CD14-positive monocyte (primary cell): ENCODE data around the gene EREG. TPM values are rescaled to one million over a fixed set of nuclear protein-coding genes. Genes with fewer than 3 reads are reported as not detected.
A peak's percentile ranks its signal among the peaks of the same experiment; 100 is the strongest.

Experiments used
- DNase-seq, 3 donors: peaks; one replicate each; pipeline ENCODE4 v3.0.0-alpha.2; 2011 to 2022
- H2AFZ ChIP-seq: 2 replicates; pipeline ENCODE4 v1.6.0; 2012; ENCODE audit warnings: mild to moderate bottlenecking, low read depth, low read length, inconsistent platforms; ENCODE audit not compliant: insufficient read depth, poor library complexity, severe bottlenecking
- H3K27ac ChIP-seq, 2 donors: 1 replicate in 1 of 2; 2 replicates in 1 of 2; pipeline ENCODE4 v1.5.1; 2012 to 2013; ENCODE audit warnings: low read length in 2 of 2, control low read depth in 1 of 2, inconsistent platforms in 1 of 2, low read depth in 1 of 2, mild to moderate bottlenecking in 1 of 2
- H3K27me3 ChIP-seq, 2 donors: one replicate each; pipeline versions ENCODE4 v1.6.0 to v1.6.1; 2011 to 2013; ENCODE audit warnings: low read length in 2 of 2; ENCODE audit not compliant: control insufficient read depth in 2 of 2, insufficient read depth in 2 of 2
- H3K36me3 ChIP-seq, 2 donors: replicated peaks in 1 of 2; 1 replicate in 1 of 2; 2 replicates in 1 of 2; pipeline versions ENCODE4 v1.5.1 to v1.6.1; 2012 to 2013; ENCODE audit warnings: low read length in 2 of 2, control low read depth in 1 of 2, inconsistent platforms in 1 of 2, mild to moderate bottlenecking in 1 of 2; ENCODE audit not compliant: insufficient read depth in 2 of 2, control insufficient read depth in 1 of 2
- H3K4me1 ChIP-seq, 2 donors: 1 replicate in 1 of 2; 2 replicates in 1 of 2; pipeline versions ENCODE4 v1.5.1 to v1.6.1; 2012 to 2013; ENCODE audit warnings: low read length in 2 of 2, control low read depth in 1 of 2, inconsistent platforms in 1 of 2, mild to moderate bottlenecking in 1 of 2, moderate library complexity in 1 of 2; ENCODE audit not compliant: insufficient read depth in 2 of 2, control insufficient read depth in 1 of 2
- H3K4me2 ChIP-seq: replicated peaks from 2 replicates; pipeline ENCODE3; 2012; ENCODE audit warnings: low read length, moderate library complexity, mild to moderate bottlenecking; ENCODE audit not compliant: poor library complexity, severe bottlenecking; ENCODE audit errors: extremely low read depth
- H3K4me3 ChIP-seq, 3 experiments: fragments of 200-600 bp in 1 of 3; sonication (generic) in 1 of 3; replicated peaks in 1 of 3; 1 replicate in 2 of 3; 2 replicates in 1 of 3; pipeline ENCODE4 v1.5.1; 2011 to 2013; ENCODE audit warnings: low read length in 3 of 3, mild to moderate bottlenecking in 3 of 3, control low read depth in 2 of 3, low read depth in 2 of 3, inconsistent platforms in 1 of 3, moderate library complexity in 1 of 3
- H3K79me2 ChIP-seq: 2 replicates; pipeline ENCODE4 v1.6.0; 2012; ENCODE audit warnings: mild to moderate bottlenecking, control low read depth, inconsistent platforms, low read length, moderate library complexity; ENCODE audit not compliant: insufficient read depth
- H3K9ac ChIP-seq: 2 replicates; pipeline ENCODE4 v1.6.0; 2017; ENCODE audit warnings: low read length, mild to moderate bottlenecking; ENCODE audit not compliant: insufficient read depth, poor library complexity, severe bottlenecking
- H3K9me3 ChIP-seq, 2 donors: replicated peaks in 1 of 2; 1 replicate in 1 of 2; 2 replicates in 1 of 2; pipeline versions ENCODE4 v1.5.1 to v1.6.1; 2012 to 2013; ENCODE audit warnings: low read length in 2 of 2, control low read depth in 1 of 2; ENCODE audit not compliant: control insufficient read depth in 1 of 2, insufficient read depth in 1 of 2
- H4K20me1 ChIP-seq: 2 replicates; pipeline ENCODE4 v1.6.0; 2012; ENCODE audit warnings: mild to moderate bottlenecking, low read length, control low read depth, moderate library complexity; ENCODE audit not compliant: insufficient read depth
- H3K27ac Mint-ChIP-seq, 7 donors: one replicate each; pipeline ENCODE4 v1.8.0; 2020; ENCODE audit warnings: mild to moderate bottlenecking in 7 of 7, mixed read lengths in 7 of 7, moderate library complexity in 6 of 7, inconsistent platforms in 2 of 7
- H3K27me3 Mint-ChIP-seq, 3 donors: one replicate each; pipeline ENCODE4 v1.8.0; 2021 to 2022; ENCODE audit warnings: low read depth in 3 of 3, mild to moderate bottlenecking in 3 of 3, mixed read lengths in 3 of 3, moderate library complexity in 3 of 3, inconsistent platforms in 1 of 3
- H3K36me3 Mint-ChIP-seq, 2 donors: one replicate each; pipeline ENCODE4 v1.8.0; 2020; ENCODE audit warnings: mixed read lengths in 2 of 2, inconsistent platforms in 1 of 2, mild to moderate bottlenecking in 1 of 2
- H3K4me1 Mint-ChIP-seq: one replicate; pipeline ENCODE4 v1.8.0; 2020; ENCODE audit warnings: mild to moderate bottlenecking, mixed read lengths
- H3K4me3 Mint-ChIP-seq, 2 donors: one replicate each; pipeline ENCODE4 v1.8.0; 2020; ENCODE audit warnings: mild to moderate bottlenecking in 2 of 2, mixed read lengths in 2 of 2, moderate library complexity in 1 of 2
- H3K9me3 Mint-ChIP-seq, 7 donors: one replicate each; pipeline ENCODE4 v1.8.0; 2020 to 2022; ENCODE audit warnings: mixed read lengths in 7 of 7, mild to moderate bottlenecking in 6 of 7, moderate library complexity in 6 of 7, inconsistent platforms in 2 of 7
- CTCF ChIP-seq: fragments of 200-600 bp; IDR thresholded peaks from one replicate; pipeline ENCODE4 v1.8.0; 2022; ENCODE audit warnings: antibody characterized with exemption, mild to moderate bottlenecking
- WGBS: methylation state at CpG from one replicate; pipeline ENCODE4 v1.1.5; 2013; ENCODE audit warnings: missing lambda C conversion rate; ENCODE audit not compliant: insufficient coverage; 5-methylcytosine and 5-hydroxymethylcytosine counted together
- intact Hi-C, 2 donors: fragments of 100-400 bp; cut with micrococcal nuclease; formaldehyde crosslinking; loops; one replicate each; pipeline versions ENCODE4 v1.15.0 to v1.15.1; 2023
- polyA plus RNA-seq, 3 donors: library from polyadenylated mRNA; depleted of rRNA in 1 of 3; unstranded in 2 of 3; stranded (reverse) in 1 of 3; fragments of 300-500 nt in 2 of 3; fragments of >200 nt in 1 of 3; fragmentation: Illumina TruSeq in 2 of 3; gene quantifications; 1 replicate in 2 of 3; 2 replicates in 1 of 3; pipeline ENCODE4 v1.2.3, GENCODE V29; 2012 to 2021

Gene EREG
- polyA plus RNA-seq, 3 donors, result 2.7 to 17.2 (median 8.2) TPM

GRCh38 chr4:74323663-74324062 is 41.3 kb upstream of the EREG start:
- Mint-ChIP-seq H3K4me1 (peaks cover 28% of the 10 kb centered on the region), H3K9me3 (no peaks in the 10 kb centered on the region), H3K27me3 (peaks cover 0 to 2% (median 0%) of the 10 kb centered on the region in 3 donors), H3K27ac (no peak overlapping the region), H3K4me3 (no peak overlapping the region), H3K36me3 (no peaks in the 10 kb centered on the region)
- no peaks in the 10 kb centered on the region for H3K79me2 ChIP-seq
- no peak for DNase-seq
- no peak for TF ChIP-seq CTCF
- H3K9ac ChIP-seq, result no peak overlapping the region
- H3K4me1 ChIP-seq, result peaks cover 8 to 11% of the 10 kb centered on the region in 2 donors
- no CpG with 5 or more reads among the region's 4 CpGs for WGBS
- H3K4me3 ChIP-seq, result no peak overlapping the region
- H3K27me3 ChIP-seq, result no peaks in the 10 kb centered on the region
- no peak overlapping the region for H3K4me2 ChIP-seq
- no peaks in the 10 kb centered on the region for H4K20me1 ChIP-seq
- no peaks in the 10 kb centered on the region for H3K9me3 ChIP-seq
- intact Hi-C loops, result loop anchor here (5.0 to 10.0 kb wide), 7 partner anchors 44 to 349 kb away; partner anchors contain the start of genes AREG (in 1 of the 2) and EREG (in 1 of the 2)
- H3K36me3 ChIP-seq, result no peaks in the 10 kb centered on the region
- H3K27ac ChIP-seq, result no peak overlapping the region
- no peak overlapping the region for H2AFZ ChIP-seq

- H3K36me3 Mint-ChIP-seq, result no peaks in the 10 kb centered on the region
- Histone ChIP-seq H3K79me2 (no peaks in the 10 kb centered on the region), H4K20me1 (no peaks in the 10 kb centered on the region), H3K9ac (no peak overlapping the region), H3K9me3 (no peaks in the 10 kb centered on the region), H3K4me3 (no peak overlapping the region), H3K27me3 (no peaks in the 10 kb centered on the region), H3K4me2 (no peak overlapping the region), H3K4me1 (peaks cover 8 to 11% of the 10 kb centered on the region in 2 donors), H3K36me3 (no peaks in the 10 kb centered on the region), H3K27ac (no peak overlapping the region), H2AFZ (no peak overlapping the region)
- H3K27me3 Mint-ChIP-seq, result peaks cover 0 to under 1% (median 0%) of the 10 kb centered on the region in 3 donors
- intact Hi-C loops, result loop anchor here (5.0 to 10.0 kb wide), 7 partner anchors 43 to 348 kb away; partner anchors contain the start of genes AREG (in 1 of the 2) and EREG (in 1 of the 2)
- WGBS, result no CpG with 5 or more reads among the region's 3 CpGs
- no peak for TF ChIP-seq CTCF
- peaks cover 34% of the 10 kb centered on the region for H3K4me1 Mint-ChIP-seq
- no peak overlapping the region for H3K4me3 Mint-ChIP-seq
- no peak for DNase-seq
- peaks cover 0 to under 1% (median 0%) of the 10 kb centered on the region in 7 donors for H3K9me3 Mint-ChIP-seq
- H3K27ac Mint-ChIP-seq, result peak overlapping the region in 1 of 7 donors; percentile 75
Measured at GRCh38 chr4:74324262-74324661, 40.7 kb upstream of the EREG start.
